ENCODE data around the gene TMPRSS3. TPM values are rescaled to one million over a fixed set of nuclear protein-coding genes. Genes with fewer than 3 reads are reported as not detected.

TMPRSS3 gene
- polyA plus RNA-seq, 1 of the 3 experiments (the other 2 are of a cell fraction): not detected

- no peak for TF ChIP-seq CTCF (IDR thresholded peaks at IDR 0.05)
These were observed 44.4 kb upstream of the TMPRSS3 start (continued) for GRCh38 chr21:42440187-42440792.

GRCh38 chr21:42439284-42440186 lies 43.7 kb upstream of the TMPRSS3 start:
- Histone ChIP-seq H3K27ac (ENCODE audit: low read depth in 2 of 2, low read length in 1 of 2) (no peak overlapping the region), H4K20me1 (ENCODE audit: insufficient read depth) (no peaks in the 10 kb centered on the region), H3K4me3 (ENCODE audit: low read depth in 2 of 2, low read length in 1 of 2) (no peak overlapping the region), H3K36me3 (replicated peaks in 1 of 2; ENCODE audit: control insufficient read depth in 1 of 2, insufficient read depth in 2 of 2, low read length in 1 of 2) (no peaks in the 10 kb centered on the region), H3F3A (replicated peaks; ENCODE audit: insufficient read depth) (no peaks in the 10 kb centered on the region), H3K9me2 (no peaks in the 10 kb centered on the region), H3K4me2 (no peak overlapping the region), H3K9ac (no peak overlapping the region), H2AFZ (ENCODE audit: low read depth) (no peak overlapping the region), H3K79me2 (ENCODE audit: insufficient read depth) (no peaks in the 10 kb centered on the region), H3K27me3 (ENCODE audit: insufficient read depth) (no peaks in the 10 kb centered on the region), H3K9me3 (no peaks in the 10 kb centered on the region), H3K4me1 (ENCODE audit: control insufficient read depth in 1 of 2, insufficient read depth in 2 of 2, low read depth in 1 of 2, low read length in 1 of 2) (no peaks in the 10 kb centered on the region; a peak in 1 of 4 replicates)
- WGBS (ENCODE audit: low lambda C conversion rate): 70% methylated on average over 17 of the region's 17 CpGs
- TF ChIP-seq IRF3 (IDR thresholded peaks at IDR 0.05; ENCODE audit: low read depth, low read length) (no peak), GATA2 (CRISPR knock-in tag; IDR thresholded peaks at IDR 0.05) (no peak), TEAD4 (IDR thresholded peaks at IDR 0.05; ENCODE audit: borderline replicate concordance, insufficient read depth) (no peak), RCOR1 (IDR thresholded peaks at IDR 0.05; ENCODE audit: low read length) (no peak), FOSL2 (IDR thresholded peaks at IDR 0.05; ENCODE audit: borderline replicate concordance, low read depth) (no peak), NRF1 (IDR thresholded peaks at IDR 0.05; ENCODE audit: low read depth, low read length) (no peak), GABPA (IDR thresholded peaks at IDR 0.05; ENCODE audit: low read depth) (no peak), CTCF (IDR thresholded peaks at IDR 0.05) (no peak), JUND (IDR thresholded peaks at IDR 0.05) (no peak), CHD2 (IDR thresholded peaks at IDR 0.05; ENCODE audit: low read length, partially characterized antibody) (no peak)
- DNase-seq: no peak
- CTCF ChIA-PET: no interaction called here
- POLR2A ChIA-PET: no interaction called here
